Activated naive CD4-positive, alpha-beta T cell treated with Interleukin-2 at 50 U/mL for 16 hours (primary cell): ENCODE data around the gene MAST2.
A peak's percentile ranks its signal among the peaks of the same experiment; 100 is the strongest.
"Not testable (repeated sequence)": the region's sequence is repeated elsewhere in the genome, so short reads cannot be mapped to it uniquely, and the experiment has no call there.

Experiments used
- DNase-seq: peaks from one replicate; pipeline ENCODE4 v3.0.0-alpha.2; 2020

The MAST2 gene

DNA sequence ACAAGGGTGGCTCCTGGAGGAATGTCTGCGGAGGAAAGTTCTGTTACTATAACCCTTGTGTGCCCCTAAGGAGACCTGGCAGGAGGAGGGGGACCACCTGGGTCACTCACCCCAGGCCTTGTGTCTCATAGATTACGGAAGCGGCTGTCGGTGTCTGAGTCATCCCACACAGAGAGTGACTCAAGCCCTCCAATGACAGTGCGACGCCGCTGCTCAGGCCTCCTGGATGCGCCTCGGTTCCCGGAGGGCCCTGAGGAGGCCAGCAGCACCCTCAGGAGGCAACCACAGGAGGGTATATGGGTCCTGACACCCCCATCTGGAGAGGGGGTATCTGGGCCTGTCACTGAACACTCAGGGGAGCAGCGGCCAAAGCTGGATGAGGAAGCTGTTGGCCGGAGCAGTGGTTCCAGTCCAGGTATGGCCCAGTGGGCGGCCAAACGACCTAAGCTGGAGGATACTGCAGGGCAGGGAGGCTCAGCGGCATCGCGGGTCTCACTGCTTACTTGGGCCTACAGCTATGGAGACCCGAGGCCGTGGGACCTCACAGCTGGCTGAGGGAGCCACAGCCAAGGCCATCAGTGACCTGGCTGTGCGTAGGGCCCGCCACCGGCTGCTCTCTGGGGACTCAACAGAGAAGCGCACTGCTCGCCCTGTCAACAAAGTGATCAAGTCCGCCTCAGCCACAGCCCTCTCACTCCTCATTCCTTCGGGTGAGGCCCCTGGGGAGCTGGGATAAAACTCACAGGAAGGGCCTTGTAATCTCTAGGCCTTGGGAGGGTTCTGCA is 227.7 kb downstream of the MAST2 start:
- DNase-seq: no peak

DNA sequence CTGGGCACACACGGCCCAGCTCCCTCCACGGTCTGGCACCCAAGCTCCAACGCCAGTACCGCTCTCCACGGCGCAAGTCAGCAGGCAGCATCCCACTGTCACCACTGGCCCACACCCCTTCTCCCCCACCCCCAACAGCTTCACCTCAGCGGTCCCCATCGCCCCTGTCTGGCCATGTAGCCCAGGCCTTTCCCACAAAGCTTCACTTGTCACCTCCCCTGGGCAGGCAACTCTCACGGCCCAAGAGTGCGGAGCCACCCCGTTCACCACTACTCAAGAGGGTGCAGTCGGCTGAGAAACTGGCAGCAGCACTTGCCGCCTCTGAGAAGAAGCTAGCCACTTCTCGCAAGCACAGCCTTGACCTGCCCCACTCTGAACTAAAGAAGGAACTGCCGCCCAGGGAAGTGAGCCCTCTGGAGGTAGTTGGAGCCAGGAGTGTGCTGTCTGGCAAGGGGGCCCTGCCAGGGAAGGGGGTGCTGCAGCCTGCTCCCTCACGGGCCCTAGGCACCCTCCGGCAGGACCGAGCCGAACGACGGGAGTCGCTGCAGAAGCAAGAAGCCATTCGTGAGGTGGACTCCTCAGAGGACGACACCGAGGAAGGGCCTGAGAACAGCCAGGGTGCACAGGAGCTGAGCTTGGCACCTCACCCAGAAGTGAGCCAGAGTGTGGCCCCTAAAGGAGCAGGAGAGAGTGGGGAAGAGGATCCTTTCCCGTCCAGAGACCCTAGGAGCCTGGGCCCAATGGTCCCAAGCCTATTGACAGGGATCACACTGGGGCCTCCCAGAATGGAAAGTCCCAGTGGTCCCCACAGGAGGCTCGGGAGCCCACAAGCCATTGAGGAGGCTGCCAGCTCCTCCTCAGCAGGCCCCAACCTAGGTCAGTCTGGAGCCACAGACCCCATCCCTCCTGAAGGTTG is 231.4 kb downstream of the MAST2 start:
- no peak for DNase-seq

- DNase-seq: peak; percentile 84
These were observed 233.8 kb downstream of the MAST2 start for GRCh38 chr1:46036894-46037839.

DNA sequence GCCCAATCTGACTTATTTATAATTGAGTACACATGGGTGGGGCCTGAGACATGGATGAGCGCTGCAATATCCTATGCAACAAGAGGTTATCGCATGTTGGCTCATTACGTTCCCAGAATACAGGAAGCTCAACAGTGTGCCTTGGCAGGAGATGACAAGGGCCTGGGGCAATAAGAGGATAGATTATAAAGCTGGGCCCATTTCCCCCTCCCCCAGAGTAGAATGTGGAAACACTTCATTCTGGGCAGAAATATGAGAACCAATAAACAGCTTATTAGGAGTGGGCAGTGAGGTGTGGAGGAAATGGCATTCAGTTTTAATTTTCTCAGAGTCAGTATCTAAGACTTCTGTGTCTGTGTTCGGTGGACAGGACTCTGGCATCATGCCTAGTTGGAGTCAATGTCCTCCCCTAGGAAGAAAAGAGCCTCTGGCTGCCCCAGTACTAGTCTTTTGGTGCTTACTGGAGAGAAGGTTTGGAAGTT is 236.2 kb downstream of the MAST2 start:
- no peak for DNase-seq

DNA sequence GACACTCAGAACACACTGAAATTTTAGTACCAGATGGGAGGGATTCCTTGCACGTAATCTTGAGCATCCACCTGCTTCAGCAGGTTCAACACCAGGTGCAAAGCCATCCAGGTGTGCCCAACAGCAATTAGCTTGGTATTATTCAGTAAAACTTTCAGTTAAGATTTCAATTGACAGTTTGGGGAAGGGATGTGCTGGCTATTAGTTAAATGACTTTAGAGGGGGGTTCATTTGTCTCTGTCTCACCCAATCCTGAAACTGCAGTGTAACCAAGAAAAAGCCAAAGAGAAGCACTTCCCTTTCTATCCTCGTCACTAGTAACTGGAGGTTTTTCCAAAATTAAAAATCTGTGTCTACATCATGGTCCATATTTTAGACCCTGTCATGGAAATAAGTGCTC is 238.1 kb downstream of the MAST2 start:
- DNase-seq: no peak

DNA sequence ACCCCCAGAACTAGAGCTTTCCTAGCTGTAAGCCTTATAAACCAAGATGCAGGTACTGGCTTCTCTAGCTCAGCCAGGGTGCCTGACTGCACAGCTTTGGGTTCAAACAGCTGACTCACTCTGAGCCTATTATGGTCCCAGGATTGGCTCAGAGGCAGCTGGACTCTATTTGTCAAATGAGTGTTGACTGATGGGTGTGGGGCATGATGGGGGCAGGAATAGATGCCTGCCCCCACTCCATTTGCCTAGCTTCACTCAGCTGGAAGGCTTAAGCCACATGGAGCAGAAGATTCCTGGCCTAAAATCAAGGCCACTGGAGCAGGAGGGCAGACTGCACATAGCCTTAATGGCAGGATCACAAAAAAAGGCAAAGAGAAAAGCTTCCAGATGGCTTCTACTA is 238.6 kb downstream of the MAST2 start:
- no peak for DNase-seq

DNA sequence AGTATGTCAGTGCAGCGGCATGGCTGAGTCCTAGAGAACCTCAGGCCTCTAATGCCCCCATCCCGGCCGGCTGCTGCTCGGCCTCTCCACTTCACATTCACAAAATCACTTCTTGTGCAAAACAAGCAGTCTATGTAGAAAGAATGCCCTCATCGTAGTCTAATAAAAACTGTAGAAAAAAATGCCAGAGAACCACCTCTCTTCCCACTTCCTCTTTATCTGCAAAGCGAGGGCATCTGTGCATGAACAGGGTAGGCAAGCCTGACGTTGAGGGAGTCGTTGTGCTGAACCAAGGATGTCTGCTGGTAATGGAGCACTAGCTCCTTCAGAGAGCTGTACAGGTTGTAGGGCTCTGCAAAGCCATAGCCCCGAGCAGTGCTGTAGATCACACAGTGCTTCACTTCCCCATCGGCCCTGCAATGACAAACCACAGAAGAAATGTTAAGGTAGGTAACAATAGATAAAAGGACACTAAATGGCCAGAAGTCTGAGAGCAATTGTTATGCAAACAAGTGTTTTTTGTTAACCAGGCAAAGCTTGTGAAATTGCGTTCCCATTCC is 240.1 kb downstream of the MAST2 start:
- DNase-seq: no peak

DNA sequence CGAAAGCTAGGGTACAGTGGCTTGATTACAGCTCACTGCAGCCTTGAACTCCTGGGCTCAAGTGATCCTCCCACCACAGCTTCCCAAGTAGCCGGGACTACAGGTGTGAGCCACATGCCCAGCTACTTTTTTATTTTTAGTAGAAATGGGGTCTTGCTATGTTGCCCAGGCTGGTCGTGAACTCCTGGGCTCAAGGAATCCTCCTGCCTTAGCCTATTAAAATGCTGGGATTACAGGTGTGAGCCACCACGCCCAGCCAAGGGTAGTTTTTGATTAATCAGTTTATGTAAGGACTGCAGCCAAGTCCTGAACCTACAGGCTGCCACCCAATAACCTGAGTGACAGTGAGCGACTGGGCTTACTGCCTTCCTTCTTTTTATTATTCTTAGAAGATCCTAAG is 240.7 kb downstream of the MAST2 start:
- no peak for DNase-seq

- DNase-seq: no peak
These were observed 250.3 kb downstream of the MAST2 start for GRCh38 chr1:46053734-46054133.

DNA sequence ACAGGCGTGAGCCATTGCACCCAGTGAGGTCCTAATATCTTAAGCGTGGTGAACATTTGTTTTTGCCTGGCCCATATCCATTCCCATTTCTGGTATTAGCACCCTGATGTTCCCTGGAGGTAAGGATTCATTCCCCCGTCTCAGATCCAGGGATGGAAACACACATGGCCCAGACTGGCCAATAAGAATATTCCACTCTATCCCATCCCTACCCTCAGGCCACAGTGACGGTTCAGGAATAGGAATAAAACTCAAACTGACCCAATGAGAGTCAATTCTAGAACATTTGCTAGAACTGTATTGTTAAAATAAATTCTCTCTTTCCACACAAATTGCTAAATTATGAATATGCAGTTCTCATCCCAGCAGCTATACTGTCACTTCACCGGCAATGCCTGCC is 252.9 kb downstream of the MAST2 start:
- no peak for DNase-seq

- DNase-seq: not testable (repeated sequence)
These were observed 253.8 kb downstream of the MAST2 start for GRCh38 chr1:46057215-46057614.

GRCh38 chr1:46057781-46058180 is 254.4 kb downstream of the MAST2 start:
- no peak for DNase-seq

DNA sequence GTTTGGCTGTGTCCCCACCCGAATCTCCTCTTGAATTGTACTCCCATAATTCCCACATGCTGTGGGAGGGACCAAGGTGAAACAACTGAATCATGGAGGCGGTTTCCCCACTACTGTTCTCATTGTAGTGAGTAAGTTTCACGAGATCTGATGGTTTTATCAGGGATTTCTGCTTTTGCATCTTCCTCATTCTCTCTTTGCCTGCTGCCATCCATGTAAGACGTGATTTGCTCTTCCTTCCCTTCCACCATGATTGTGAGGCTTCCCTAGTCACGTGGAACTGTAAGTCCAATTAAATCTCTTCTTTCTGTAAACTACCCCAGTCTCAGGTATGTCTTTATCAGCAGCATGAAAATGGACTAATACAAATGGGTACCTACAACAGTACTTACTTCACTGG is 255.5 kb downstream of the MAST2 start:
- DNase-seq: no peak

GRCh38 chr1:46061146-46061545 is 257.7 kb downstream of the MAST2 start:
- DNase-seq: no peak

GRCh38 chr1:46062651-46063319 is 259.4 kb downstream of the MAST2 start:
- DNase-seq: peak; percentile 55

DNA sequence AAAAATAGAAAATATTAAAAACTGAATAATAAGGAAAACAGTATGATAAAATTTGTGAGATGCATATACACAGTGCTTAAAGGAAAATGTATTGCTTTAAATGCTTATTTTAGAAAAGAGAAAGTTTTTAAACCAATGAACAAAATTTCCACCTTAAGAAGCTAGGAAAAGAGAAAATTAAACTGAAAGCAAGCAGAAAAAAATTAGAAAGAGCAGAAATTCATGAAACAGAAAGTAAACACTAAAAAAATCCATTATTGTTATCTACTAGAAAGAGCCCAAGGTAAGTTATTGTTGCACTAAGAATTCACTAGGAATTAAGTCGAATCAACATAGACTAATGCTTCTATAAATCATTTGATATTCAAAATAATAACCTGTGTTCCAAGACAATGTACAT is 261.3 kb downstream of the MAST2 start:
- no peak for DNase-seq

- DNase-seq: no peak
These were observed 262.0 kb downstream of the MAST2 start for GRCh38 chr1:46065405-46065804.

- no peak for DNase-seq
These were observed 264.2 kb downstream of the MAST2 start for GRCh38 chr1:46067652-46068051.

GRCh38 chr1:46068525-46068924 is 265.1 kb downstream of the MAST2 start:
- DNase-seq: no peak

DNA sequence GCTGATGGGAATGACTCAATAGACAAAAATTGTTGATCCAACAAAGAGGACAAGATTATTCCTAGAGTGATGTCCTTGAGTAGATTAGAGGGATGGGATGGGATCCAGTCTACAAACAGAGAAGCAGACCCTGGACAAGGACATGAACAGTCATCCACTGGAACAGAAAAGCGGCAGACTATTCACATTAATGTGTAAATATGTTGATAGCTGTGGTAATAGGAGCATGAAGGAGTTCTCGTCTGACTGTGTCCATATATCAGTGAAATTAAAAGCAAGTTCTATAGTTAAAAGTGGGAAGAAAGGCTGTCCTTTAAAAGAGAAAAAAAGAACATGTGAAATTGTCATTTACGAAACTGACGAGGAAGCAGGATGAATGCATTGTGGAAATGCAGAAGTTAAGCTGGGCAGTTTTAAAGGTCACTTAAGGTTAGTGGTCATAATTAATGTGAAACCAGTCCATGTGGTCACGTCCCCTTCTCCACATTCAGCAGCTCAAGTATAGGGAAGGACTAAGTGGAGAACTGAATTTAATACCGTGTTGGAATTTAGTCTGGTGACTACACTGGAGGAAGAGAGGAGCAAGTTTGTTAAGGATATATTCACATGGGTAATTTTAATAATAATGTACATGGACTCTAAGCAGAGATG is 266.9 kb downstream of the MAST2 start:
- DNase-seq: no peak

DNA sequence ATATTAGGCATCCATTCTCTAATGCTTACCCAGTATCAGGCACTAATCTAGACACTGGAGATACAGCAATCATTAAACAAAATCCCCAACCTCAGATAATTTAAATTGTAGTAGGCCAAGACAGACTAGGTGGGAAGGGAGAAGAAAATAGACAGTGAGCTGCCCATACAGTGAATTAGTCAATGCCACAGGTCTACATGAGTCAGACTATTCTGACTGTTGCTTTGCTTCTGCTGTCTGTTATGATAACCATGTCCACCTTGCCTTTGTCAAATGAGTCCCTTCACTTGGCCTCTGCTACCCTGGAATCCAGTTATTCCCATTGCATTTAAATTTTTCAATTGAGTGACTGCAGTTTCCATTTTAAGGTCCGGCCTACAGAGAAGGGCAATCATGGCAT is 269.6 kb downstream of the MAST2 start:
- no peak for DNase-seq
